Umbilical cord (tissue), 2 donors: Measurements from ENCODE around the gene PLEKHG4B. TPM values are rescaled to one million over a fixed set of nuclear protein-coding genes. Genes with fewer than 3 reads are reported as not detected.
A peak's percentile ranks its signal among the peaks of the same experiment; 100 is the strongest.
"Not testable (repeated sequence)": the region's sequence is repeated elsewhere in the genome, so short reads cannot be mapped to it uniquely, and the experiment has no call there.

Experiments used
- DNase-seq: peaks from one replicate; pipeline ENCODE4 v3.0.0-alpha.2; 2015; ENCODE audit warnings: low spot score
- total RNA-seq: library from RNA; depleted of rRNA; stranded (reverse); fragments of >200 nt; gene quantifications from one replicate; pipeline ENCODE4 v1.2.3, GENCODE V29; 2014; ENCODE audit warnings: low replicate concordance; ENCODE audit not compliant: insufficient read depth

PLEKHG4B gene
- total RNA-seq, 1 donor from 2014 or later = 3.1 TPM

DNA sequence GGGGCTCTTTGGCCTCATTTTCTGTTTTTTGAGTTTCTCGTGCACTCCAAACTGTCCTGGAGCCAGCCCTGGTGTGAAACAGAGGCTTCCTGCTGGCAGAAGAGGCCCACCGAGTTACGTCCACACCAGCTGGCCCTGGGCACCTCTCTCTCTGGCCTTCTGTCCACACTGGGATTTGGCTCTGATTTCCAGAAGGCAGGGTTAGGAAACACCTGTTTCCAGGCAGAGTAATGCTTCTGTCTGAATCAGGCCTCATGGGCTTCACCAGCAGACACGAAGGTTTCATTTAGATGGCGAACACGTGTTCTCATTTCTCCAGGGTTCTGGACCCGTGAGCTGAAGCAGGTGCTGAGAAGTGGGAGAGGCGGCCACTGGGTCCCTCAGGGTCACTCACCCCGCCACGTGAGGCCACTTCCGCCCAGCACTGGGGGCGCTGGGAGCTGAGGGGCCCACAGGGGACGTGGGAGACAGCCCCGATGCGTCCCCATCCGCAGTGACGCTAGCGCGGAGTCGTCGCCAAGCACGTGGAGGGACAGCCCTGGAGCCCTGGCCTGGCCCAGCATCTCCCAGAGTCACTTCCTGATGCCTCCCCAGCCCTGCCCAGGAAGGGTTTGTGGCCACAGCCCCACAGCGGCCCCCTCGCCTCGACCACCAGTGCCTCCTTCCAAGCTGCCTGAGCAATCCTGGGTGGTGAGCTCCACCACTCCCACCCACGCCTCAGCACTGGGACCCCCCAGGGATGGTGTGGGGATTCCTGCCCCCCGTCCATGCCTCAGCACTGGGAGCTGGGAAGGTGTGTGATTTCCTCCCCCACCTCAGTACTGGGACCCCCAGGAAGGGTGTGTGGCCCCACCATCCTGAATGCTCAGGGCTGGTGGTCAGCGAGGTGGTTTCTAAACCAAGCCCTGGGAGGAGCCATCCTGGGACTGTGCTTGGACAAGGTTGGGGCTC lies 94.4 kb downstream of the PLEKHG4B start:
- DNase-seq = no peak

DNA sequence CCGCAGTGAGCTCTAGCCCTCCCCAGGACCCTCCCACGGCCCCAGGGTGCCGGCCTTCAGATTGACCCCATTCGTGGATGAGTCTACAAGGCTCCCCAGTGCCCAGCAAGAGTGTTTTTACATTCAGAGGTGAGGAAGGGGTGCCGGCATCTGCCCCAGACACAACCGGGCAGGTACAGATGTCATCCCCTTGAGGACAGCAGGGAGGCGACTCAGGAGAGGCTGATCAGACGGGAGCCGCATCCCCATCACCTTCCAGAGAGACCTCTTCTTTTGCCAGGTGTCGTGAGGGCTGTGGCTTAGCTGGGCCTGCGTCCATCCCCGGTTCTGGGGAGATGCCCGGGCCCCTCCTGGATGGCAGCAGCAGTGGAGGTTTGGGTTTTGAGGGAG lies 95.1 kb downstream of the PLEKHG4B start:
- DNase-seq = no peak

DNA sequence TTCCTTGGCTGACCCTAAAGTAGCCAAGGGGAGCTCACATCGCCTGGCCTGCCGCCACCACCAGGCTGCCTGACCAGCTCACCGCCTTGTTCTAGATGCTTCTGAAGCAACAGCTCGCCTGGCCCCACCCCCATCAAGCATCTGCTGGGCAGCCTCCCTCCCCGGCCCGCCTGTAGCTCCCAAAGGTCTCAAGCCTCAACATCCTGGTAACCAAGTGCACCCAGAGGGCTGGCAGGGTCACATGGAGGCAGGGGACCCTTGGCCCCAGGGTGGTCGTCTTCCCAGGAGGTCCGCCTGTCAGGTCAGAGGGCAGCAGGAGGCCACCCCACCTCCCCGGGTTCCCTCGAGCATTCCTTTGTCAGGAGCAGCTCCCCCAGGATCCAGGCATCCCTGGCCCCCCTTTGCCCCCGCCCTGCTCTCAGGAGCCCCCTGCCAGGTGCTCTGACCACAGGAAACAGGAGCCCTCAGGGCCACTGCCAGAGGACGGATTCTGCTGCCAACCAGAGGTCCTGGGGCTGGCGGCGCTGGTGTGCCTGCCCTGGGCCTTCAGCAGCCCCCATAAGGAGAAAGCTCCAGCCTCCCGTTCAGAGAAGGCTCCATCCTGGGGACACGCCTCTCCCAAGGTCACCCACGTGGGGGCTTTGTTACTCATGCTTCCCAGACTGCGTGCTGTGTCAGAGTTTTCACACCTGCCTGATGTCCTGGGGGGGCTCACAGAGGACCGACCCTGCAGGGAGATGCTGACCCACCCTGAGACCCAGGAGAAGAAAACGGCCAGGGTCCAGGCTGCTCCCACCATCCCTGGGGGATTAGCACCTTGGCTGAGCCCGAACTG lies 95.9 kb downstream of the PLEKHG4B start:
- DNase-seq = no peak

DNA sequence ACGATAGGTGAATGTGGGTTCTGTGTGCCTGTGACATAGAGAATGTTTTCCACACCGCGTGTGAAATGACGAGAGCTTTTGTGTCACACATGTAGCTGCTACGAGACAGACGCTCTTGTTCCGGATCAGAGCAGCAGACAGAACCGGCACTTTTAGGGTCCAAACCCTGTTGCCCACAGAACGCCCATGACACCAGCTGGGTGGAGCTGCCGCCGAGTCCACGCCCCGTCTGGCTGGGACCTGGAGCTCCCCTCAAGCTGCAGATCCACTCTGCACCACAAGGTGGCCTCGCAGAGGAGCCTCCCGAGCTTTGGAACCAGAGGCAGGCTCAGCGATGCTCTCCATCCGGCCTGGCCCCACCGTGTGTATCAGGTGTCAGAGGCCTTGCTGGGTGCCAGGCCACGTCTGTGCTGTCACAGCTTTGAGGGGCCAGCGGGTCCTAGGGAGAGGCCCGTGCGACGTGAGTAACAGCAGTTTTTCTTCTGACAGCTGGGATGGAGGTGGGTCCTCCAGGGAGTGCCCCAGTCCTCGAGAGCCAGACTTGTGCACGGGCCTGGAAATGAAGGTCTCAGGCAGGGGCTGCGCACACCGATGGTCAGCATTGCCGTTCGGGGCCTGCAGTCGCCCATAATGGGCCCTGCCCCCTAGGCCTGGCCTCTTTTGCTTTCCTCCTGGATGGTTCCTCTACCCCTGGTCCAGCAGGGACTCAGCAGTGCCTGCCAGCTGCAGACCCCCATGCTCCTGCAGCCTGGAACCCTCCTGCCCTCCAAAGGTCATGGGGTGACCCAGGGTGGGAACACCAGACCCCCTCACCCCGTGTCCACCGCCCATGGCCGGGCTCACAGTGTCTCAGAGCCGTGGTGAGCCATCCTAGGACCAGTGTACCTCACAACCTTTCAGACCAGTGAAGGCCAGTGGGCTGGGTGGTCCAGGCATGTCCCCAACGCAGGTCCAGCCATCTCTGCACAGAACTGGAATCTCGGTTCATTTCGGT lies 96.8 kb downstream of the PLEKHG4B start:
- peak; percentile 87 for DNase-seq

DNA sequence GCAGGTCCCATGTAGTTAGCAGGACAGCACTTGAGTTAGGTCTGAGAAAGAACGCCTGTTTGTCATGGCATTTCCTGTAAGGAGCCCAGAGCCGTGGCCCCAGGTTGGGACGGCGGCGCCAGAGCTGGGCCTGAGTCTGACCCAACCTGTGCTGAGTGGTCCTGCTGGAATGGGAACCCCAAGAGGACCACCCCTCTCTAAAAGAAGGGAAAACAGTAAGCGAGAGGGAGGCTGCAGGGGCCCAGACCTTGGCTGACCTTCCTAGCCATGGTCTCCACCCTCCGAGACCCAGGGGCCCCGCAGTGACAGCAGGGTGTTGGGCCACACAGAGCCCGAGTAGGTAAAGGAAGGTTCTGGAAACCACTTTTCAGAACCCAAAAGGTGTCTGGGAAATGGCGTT lies 97.5 kb downstream of the PLEKHG4B start:
- DNase-seq = no peak

DNA sequence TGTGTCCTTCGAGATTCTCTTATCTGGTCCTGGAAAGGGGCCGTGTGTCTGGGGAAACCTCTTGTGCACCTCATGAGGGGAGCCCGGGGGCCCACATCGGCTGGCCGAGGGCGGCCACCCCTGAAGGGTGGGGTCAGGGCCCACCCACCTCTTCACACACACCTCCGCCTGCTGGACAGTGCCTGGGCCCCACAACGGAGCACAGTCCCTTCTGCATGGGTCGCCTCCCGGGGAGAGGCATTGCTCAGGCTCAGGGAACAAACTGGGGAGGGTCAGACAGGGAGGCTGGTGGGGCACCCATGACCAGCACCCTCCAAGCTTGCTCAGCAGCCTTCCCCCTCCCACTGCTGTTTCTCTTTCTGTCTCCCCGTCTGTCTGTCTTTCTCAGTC lies 98.0 kb downstream of the PLEKHG4B start:
- DNase-seq = no peak

DNA sequence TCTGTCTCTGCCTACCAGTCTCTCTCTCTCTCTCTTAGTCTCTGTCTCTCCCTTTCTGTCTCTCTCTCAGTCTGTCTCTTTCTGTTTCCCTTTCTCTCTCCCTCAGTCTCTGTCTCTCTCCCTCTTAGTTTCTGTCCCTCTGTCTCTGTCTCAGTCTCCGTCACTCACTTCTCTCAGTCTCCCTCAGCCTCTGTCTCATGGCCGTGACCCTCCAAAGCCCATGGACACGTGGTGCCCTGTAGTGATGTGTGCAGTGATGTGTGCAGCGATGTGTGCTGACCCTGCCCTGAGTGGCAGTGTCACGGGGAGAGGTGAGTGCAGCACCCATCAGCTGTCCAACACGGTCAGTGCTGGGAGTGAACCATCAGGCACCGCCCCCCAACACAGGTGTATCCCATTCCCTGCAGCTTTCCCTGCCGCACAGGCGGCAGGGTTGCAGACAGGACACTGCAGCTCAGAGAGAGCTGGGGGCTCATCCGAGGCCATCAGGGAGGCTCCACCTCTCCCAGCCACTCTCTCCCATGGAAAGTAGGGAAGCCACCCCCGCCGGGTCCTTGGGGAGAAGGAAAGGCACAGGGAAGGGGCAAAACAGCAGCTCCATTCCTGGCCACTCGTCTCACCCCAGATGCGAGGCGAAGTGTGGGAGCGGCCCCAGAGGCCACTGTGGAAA lies 98.5 kb downstream of the PLEKHG4B start:
- no peak for DNase-seq

DNA sequence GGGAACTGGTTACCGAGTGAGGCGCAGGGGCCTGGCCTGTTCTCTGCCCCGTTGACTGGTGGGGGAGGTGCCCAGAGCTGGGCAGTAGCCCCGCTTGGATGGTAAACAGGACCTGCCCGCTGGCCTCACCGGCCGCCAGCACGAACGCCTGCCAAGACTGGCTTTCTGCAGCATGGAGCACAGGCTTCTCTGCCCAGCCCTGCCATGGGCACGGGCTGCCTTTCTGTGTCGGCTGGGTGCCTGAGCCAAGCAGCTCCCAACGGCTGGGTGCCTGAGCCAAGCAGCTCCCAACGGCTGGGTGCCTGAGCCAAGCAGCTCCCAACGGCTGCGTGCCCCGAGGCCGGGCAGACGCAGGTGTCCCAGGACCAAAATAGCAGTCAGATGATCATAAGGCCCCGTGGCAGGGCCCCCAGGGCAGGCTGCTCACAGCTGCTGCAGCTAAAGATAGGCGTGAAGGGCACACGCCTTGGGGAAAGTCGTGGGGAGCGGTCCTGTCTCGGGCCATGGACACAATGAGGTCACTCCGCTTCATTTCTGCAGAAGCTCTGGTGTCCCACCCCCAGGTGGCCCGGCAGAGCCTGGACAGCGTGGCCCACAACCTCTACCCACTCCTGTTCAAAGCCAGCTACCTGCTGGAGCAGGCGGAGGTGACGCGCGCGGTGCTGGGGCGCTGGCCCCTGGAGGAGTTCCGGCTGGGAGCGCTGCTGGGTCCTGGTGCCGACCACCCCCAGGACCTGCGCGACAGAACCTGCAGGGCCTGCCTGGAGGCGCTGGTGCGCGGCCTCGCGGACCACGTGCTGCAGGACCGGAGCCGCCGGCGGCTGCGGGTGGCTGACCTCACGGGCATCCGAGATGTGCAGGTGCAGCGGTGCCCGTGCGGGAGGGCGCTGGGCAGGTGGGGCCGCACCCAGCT lies 99.3 kb downstream of the PLEKHG4B start, which contains the start of gene LRRC14B:
LRRC14B (plus strand) TSS at position 460 of the 913 bp plus-strand sequence; CDS start at position 504, 44 bp downstream.
- DNase-seq = no peak

DNA sequence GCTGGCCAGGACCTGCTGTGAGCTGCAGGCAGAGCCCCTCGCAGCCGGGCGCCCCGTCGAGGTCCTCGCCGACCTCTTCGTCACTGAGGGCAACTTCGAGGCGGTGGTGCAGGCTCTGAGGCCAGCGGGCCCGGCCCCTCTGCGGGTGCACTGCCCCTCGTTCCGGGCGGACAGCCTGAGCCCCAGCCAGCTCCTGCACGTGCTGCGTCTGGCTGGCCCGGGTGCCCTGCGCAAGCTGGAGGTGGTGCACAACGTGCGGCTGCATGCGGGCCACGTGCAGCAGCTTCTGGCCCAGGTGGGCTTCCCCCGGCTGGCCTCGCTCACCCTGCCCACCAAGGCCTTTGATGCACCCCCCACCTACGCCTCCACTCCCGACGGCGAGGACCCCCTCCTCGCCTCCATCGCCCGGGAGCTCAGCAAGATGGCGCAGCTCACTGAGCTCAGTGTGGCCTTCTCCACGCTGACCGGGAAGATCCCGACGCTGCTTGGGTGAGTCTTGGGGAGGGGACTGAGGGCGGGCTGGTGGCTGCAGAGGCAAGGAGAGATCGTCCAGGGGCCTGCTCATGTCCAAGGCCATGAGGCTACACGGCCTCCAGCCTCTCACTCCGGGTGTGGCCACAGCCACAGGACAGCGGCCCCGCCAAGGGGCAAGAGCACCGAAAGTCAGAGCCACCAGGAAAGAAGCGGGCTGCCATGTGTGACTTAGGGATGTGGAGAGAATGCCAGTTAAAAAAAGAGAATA lies 100.2 kb downstream of the PLEKHG4B start:
- no peak for DNase-seq

DNA sequence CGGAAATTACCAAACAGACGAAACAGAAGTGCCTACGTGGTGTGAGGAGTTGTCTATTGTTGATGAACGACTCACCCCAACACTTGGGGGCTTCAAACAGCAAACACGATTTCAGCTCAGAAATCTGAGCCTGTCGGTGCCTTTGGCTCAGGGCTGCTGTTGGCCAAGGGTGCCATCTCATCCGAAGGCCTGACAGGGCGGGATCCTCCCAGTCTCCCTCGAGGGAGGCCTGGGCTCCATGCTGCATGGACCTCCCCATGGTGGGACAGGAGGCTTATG lies 100.7 kb downstream of the PLEKHG4B start:
- no peak for DNase-seq

DNA sequence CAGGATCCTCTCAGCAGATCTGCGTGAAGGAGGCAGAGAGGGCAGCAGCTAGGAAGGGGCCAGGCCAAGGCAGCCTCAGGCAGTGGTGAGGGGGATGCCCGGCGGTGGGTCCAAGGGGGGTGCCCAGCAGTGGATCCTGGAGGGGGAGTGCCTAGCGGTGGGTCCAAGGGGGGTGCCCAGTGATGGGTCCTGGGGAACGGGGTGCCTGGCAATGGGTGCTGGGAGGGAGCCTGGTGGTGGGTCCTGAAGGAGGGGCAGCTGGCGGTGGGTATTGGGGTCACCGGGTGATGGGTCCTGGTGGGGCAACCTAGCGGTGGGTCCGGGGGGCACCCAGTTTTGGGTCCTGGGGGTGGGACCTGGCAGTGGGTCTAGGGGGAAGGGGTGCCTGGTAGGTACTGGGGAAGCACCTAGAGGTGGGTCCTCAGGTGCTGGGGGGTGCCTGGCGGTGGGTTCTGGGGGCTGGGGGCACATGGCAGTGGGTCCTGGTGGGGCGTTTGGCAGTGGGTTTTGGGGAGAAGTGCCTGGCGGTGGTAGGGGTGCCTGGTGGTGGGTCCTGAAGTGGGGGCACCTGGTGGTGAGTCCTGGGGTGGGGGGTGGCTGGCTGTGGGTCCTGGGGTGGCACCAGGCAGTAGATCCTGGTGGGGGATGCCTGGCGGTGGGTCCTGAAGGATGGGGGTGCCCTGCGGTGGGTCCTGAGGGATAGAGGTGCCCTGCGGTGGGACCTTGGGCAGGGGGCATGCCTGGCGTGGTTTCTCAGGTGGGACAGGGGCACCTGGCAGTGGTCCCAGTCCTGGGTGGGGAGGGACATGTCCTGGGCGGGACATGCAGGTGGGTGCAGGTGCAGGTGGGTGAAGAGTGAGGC lies 101.2 kb downstream of the PLEKHG4B start:
- DNase-seq = no peak

DNA sequence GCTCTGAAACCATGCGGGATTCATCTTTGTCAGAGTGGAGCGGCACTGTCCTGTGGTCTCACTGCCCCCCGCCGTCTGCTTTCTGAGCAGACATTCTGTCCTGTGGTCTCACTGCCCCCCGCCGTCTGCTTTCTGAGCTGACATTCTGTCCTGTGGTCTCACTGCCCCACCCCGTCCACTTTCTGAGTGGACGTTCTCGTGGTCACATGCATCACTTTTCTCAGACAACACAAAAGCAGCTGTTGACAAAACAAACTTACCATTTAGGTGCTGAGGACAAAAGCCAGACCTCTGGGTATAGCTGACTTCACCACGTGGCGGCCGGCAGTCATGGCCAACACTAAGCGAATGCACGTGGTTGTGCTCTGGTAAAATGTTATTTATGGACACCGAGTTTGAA lies 102.1 kb downstream of the PLEKHG4B start:
- no peak for DNase-seq

DNA sequence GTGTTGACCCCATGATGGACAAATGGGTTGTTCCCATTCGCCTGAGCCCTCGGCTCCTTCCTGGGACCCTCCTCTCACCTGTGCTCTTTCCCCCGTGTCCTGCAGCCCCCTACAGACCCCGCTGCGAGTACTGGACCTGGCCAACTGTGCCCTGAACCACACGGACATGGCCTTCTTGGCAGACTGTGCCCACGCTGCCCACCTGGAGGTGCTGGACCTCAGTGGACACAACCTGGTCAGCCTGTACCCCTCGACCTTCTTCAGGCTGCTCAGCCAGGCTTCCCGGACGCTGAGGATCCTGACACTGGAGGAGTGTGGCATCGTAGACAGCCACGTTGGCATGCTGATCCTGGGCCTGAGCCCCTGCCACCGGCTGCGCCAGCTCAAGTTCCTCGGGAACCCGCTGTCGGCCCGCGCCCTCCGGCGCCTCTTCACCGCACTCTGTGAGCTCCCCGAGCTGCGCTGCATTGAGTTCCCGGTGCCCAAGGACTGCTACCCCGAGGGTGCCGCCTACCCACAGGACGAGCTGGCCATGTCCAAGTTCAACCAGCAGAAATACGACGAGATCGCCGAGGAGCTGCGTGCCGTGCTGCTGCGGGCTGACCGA lies 102.7 kb downstream of the PLEKHG4B start:
- DNase-seq = no peak

DNA sequence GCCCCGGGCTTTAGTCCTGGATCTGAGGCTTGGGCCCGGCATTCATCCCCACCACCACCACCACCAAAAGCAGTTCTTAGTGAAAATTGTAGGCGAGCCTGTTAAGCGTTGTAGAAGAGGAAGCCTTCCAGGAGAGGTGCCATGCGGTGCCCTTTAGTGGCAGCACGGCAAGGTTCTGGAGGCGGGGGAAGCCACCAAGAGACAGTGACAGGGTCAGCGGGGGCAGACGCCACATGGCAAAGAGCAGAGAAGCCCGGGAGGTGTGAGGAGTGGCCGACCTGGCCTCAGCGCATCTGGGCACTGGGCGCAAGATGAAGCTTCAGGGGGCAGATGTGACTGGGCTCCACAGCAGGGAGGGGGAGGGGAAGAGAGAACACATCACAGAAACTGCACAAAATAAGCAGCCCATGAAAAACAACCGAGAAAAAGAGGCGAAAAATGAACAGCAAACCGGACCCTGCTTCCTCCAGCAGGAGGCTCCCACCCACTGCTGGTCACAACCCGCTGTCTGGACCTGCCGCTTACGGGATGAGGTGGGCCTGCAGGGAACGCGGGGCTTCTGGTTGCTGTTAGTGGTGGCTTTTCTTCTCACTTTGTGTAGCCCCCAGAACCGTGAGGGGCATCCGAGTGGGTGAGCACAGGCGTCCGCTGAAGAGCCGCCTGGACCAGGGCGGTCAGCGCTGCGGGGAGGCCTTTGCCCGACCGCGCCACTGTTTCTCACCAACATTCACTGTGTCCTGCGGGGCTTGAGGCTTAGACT lies 103.6 kb downstream of the PLEKHG4B start:
- no peak for DNase-seq

DNA sequence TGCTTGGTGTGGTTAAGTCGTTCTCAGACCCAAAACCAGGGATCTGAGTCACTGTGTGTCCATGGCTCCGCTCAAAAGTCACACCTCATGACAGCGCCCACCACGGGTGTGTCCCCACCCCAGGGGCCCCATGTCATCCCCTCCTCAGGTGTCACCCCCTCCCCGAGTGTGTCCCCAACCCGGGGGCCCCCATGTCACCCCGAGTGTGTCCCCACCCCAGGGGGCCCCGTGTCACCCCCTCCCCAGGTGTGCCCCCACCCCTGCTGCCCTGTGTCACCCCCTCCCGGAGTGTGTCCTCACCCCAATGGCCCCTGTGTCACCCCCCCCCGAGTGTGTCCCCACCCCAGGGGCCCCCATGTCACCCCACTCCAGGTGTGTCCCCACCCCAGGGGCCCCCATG lies 104.4 kb downstream of the PLEKHG4B start:
- DNase-seq = no peak

DNA sequence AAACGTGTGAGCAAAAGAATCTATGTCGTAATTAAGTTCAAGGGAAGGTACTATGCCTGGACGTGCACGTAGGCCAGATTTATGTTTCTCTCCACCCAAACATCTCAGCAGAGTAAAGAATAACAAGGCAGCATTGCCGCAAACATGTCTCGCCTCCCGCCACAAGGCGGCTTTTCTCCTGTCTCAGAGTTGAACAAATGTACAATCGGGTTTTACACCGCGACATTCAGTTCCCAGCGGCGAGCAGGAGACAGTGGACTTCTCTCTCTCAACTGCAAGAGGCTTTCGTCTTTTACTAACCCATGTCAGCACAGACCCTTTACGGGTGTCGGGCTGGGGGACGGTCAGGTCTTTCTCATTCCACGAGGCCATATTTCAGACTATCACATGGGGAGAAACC lies 105.1 kb downstream of the PLEKHG4B start:
- DNase-seq = not testable (repeated sequence)

DNA sequence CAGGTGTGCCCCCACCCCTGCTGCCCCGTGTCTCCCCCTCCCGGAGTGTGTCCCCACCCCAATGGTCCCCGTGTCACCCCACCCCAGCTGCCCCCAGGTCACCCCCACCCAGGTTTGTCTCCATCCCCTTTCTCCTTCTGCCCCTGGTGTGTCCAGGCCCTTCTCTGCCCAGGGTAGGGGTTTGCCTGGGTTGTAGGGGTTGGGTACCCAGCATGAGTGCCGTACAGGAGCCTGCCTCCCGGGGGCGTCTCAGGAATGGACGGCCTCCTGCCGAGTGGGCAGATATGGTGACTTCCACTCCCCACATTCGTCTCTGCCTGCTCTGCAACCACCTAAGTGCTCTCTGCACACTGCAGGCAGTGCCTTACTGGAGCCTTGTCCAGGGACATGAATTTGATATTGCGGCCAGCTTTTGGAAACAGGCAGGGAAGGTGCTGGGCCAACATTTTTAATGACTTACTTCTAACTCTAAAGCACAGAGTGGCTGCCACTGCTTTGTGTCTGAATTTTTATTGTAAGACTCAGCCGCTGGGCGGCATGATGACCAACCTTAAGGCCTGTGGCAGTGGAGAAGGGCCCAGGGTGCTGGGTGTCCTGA lies 106.0 kb downstream of the PLEKHG4B start:
- no peak for DNase-seq
